ENCODE results near the gene MPHOSPH10. TPM values are rescaled to one million over a fixed set of nuclear protein-coding genes. Genes with fewer than 3 reads are reported as not detected.
"Not testable (repeated sequence)": the region's sequence is repeated elsewhere in the genome, so short reads cannot be mapped to it uniquely, and the experiment has no call there.

MPHOSPH10 gene
- total and polyA plus RNA-seq, 3 donors from 2014 or later: 6.4 to 25.6 (median 19.9) TPM

- no peak for DNase-seq
- TF ChIP-seq CTCF (IDR thresholded peaks at IDR 0.05): no peak
- no peak for TF ChIP-seq POLR2A (IDR thresholded peaks at IDR 0.05)
- H3K27ac ChIP-seq: no peak overlapping the region
- intact Hi-C loops (cut with DNase I; ENCODE audit: low total_unique reads): no loop called here
- no peaks in the 10 kb centered on the region for H3K27me3 ChIP-seq
- 63 to 70% methylated on average over 1 to 6 of the region's 6 CpGs for WGBS, 2 donors
- no peaks in the 10 kb centered on the region for H3K4me1 ChIP-seq
- H3K4me3 ChIP-seq: no peak overlapping the region
- H3K36me3 ChIP-seq (ENCODE audit: low read depth, missing control alignments): no peaks in the 10 kb centered on the region
- no peaks in the 10 kb centered on the region for H3K9me3 ChIP-seq
Measured at GRCh38 chr2:71156573-71156972, 26.1 kb downstream of the MPHOSPH10 start.

DNA sequence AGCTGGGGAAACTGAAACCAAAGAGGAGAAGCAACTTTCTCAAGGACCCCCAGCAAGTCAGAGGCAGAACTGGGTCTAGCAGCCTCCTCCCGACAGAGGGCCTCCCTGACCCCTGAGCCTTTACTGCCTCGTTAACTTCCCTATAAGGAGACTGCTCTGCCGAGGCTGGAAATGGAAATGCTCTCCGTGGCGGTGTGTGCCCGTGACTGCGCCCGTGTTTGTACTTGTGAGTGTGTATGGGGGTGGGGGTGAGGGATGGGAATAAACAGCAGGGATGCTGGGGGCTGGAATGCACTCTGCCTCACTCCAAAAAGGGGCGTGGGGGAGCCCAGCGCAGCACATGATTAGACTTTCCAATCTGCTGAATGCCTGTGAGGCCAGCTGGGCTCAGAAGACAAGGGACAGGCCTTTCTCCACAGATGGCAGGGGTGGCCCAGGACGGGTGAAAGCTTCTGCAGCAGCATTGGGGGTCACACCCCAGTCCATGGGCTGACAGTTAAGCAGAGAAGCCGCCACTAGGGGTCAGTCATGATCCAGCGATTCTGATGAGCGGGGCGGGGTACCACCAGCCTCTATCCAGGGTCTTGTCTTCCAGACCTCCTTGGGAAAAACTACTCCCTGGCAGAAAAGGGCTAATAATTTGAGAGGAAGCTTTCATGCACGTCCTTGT is 26.8 kb downstream of the MPHOSPH10 start:
- Histone ChIP-seq H3K9me3 (no peaks in the 10 kb centered on the region), H3K4me1 (no peaks in the 10 kb centered on the region), H3K27ac (no peak overlapping the region), H3K36me3 (ENCODE audit: low read depth, missing control alignments) (no peaks in the 10 kb centered on the region), H3K27me3 (no peaks in the 10 kb centered on the region), H3K4me3 (no peak overlapping the region)
- 19% methylated on average over 7 to 16 of the region's 16 CpGs for WGBS, 2 donors
- no peak for TF ChIP-seq POLR2A (IDR thresholded peaks at IDR 0.05)
- TF ChIP-seq CTCF (IDR thresholded peaks at IDR 0.05): peak in 2 of 3 experiments; percentile 40 to 54
- peak; percentile 69 for DNase-seq
- intact Hi-C loops (cut with DNase I; ENCODE audit: low total_unique reads): no loop called here

GRCh38 chr2:71166812-71167211 is 36.4 kb downstream of the MPHOSPH10 start:
- no peaks in the 10 kb centered on the region for H3K27me3 ChIP-seq
- no peaks in the 10 kb centered on the region for H3K36me3 ChIP-seq (ENCODE audit: low read depth, missing control alignments)
- no peak overlapping the region for H3K4me3 ChIP-seq
- no peak overlapping the region for H3K27ac ChIP-seq
- no peaks in the 10 kb centered on the region for H3K4me1 ChIP-seq
- WGBS, 2 donors: 58 to 81% methylated on average over 3 of the region's 3 CpGs
- no peak for DNase-seq
- no peak for TF ChIP-seq CTCF (IDR thresholded peaks at IDR 0.05)
- no peak for TF ChIP-seq POLR2A (IDR thresholded peaks at IDR 0.05)
- intact Hi-C loops (cut with DNase I; ENCODE audit: low total_unique reads): no loop called here
- H3K9me3 ChIP-seq: no peaks in the 10 kb centered on the region

GRCh38 chr2:71173096-71173495 is 42.7 kb downstream of the MPHOSPH10 start:
- intact Hi-C loops (cut with DNase I; ENCODE audit: low total_unique reads): no loop called here
- 69 to 71% methylated on average over 1 of the region's 1 CpG for WGBS, 2 donors
- no peaks in the 10 kb centered on the region for H3K4me1 ChIP-seq
- H3K27me3 ChIP-seq: no peaks in the 10 kb centered on the region
- no peak for DNase-seq
- H3K4me3 ChIP-seq: no peak overlapping the region
- no peak for TF ChIP-seq CTCF (IDR thresholded peaks at IDR 0.05)
- TF ChIP-seq POLR2A (IDR thresholded peaks at IDR 0.05): no peak
- no peaks in the 10 kb centered on the region for H3K36me3 ChIP-seq (ENCODE audit: low read depth, missing control alignments)
- no peak overlapping the region for H3K27ac ChIP-seq
- no peaks in the 10 kb centered on the region for H3K9me3 ChIP-seq

GRCh38 chr2:71174207-71174606 is 43.8 kb downstream of the MPHOSPH10 start:
- no peak for DNase-seq
- Histone ChIP-seq H3K27me3 (no peaks in the 10 kb centered on the region), H3K36me3 (ENCODE audit: low read depth, missing control alignments) (no peaks in the 10 kb centered on the region), H3K4me1 (no peaks in the 10 kb centered on the region), H3K4me3 (no peak overlapping the region), H3K9me3 (no peaks in the 10 kb centered on the region), H3K27ac (no peak overlapping the region)
- intact Hi-C loops (cut with DNase I; ENCODE audit: low total_unique reads): no loop called here
- no peak for TF ChIP-seq POLR2A (IDR thresholded peaks at IDR 0.05)
- TF ChIP-seq CTCF (IDR thresholded peaks at IDR 0.05): no peak
- whole genome bisulfite sequencing, 2 donors: 73 to 74% methylated on average over 3 of the region's 3 CpGs

DNA sequence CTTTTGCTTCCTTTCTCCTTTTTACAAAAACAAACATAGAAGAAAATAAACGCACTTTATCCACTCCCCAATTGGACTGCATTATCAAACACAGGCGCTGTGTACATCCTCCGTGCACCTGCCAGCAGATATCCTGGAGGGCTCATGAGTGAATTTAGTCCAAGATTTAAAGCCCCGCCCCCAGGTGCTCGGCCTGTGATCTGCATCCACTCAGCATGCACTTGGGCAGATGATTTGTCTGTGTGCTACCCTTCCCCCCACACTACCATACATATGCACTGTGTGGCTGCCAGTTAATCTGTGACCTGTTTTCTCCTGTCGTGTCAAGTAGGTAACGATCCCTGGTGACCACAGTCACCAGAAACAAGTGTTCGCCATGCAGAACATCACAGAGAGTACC is 48.4 kb downstream of the MPHOSPH10 start:
- H3K36me3 ChIP-seq (ENCODE audit: low read depth, missing control alignments); H3K4me1 ChIP-seq; H3K27ac ChIP-seq; intact Hi-C loops (cut with DNase I; ENCODE audit: low total_unique reads); H3K9me3 ChIP-seq; H3K27me3 ChIP-seq; DNase-seq; H3K4me3 ChIP-seq: not testable (repeated sequence)
- 58 to 72% methylated on average over 8 of the region's 8 CpGs for WGBS, 2 donors
